Caco-2 (cell line): Measurements from ENCODE around the gene ZSWIM1. TPM values are rescaled to one million over a fixed set of nuclear protein-coding genes. Genes with fewer than 3 reads are reported as not detected.
"Not testable (repeated sequence)": the region's sequence is repeated elsewhere in the genome, so short reads cannot be mapped to it uniquely, and the experiment has no call there.

Experiments
- BruUV-seq: library from RNA; stranded (reverse); fragments of 400-500 nt; replicated peaks from 2 replicates; lab custom pipeline; 2021; lab: Mats Ljungman, UMichigan
- CTCF ChIA-PET: fragments of 300-600 bp; sonication (Branson Sonifier 250); formaldehyde crosslinking; loops from one replicate; lab custom pipeline; 2022; ENCODE audit warnings: antibody characterized with exemption; lab: Charles Lee
- POLR2A ChIA-PET: fragments of 300-600 bp; sonication (Branson Sonifier 250); formaldehyde crosslinking; loops from one replicate; lab custom pipeline; 2022; ENCODE audit warnings: antibody characterized with exemption; lab: Charles Lee
- DNase-seq, 2 experiments: peaks; one replicate each; pipeline versions ENCODE4 v3.0.0 to v3.0.0-alpha.2; 2020 to 2022
- H3K27me3 ChIP-seq: replicated peaks from 2 replicates; pipeline ENCODE4 v1.6.0; 2011; ENCODE audit warnings: low read length; ENCODE audit not compliant: control insufficient read depth, insufficient read depth
- H3K36me3 ChIP-seq: 2 replicates; pipeline ENCODE4 v1.5.1; 2011; ENCODE audit warnings: low read length; ENCODE audit not compliant: control insufficient read depth, insufficient read depth
- H3K4me1 ChIP-seq: fragments of 250-450 bp; sonication (Bioruptor Pico); 2 replicates; pipeline ENCODE4 v1.5.1; 2020; ENCODE audit warnings: mild to moderate bottlenecking
- H3K4me3 ChIP-seq: 2 replicates; pipeline ENCODE4 v1.5.1; 2011; ENCODE audit warnings: low read depth, mild to moderate bottlenecking, control low read depth, low read length
- H3K9me3 ChIP-seq: fragments of 250-450 bp; sonication (Bioruptor Pico); 2 replicates; pipeline ENCODE4 v1.5.1; 2020; ENCODE audit warnings: mild to moderate bottlenecking, moderate library complexity
- H3K27ac Mint-ChIP-seq: one replicate; pipeline ENCODE4 v1.8.0; 2022; ENCODE audit warnings: mixed read lengths; ENCODE audit not compliant: unreplicated experiment
- H3K27me3 Mint-ChIP-seq: one replicate; pipeline ENCODE4 v1.8.0; 2022; ENCODE audit warnings: mixed read lengths; ENCODE audit not compliant: insufficient read depth, unreplicated experiment
- H3K36me3 Mint-ChIP-seq: one replicate; pipeline ENCODE4 v1.8.0; 2022; ENCODE audit warnings: mild to moderate bottlenecking, mixed read lengths; ENCODE audit not compliant: insufficient read depth, unreplicated experiment
- H3K4me1 Mint-ChIP-seq: one replicate; pipeline ENCODE4 v1.8.0; 2022; ENCODE audit warnings: low read depth, mixed read lengths; ENCODE audit not compliant: unreplicated experiment
- H3K4me3 Mint-ChIP-seq: one replicate; pipeline ENCODE4 v1.8.0; 2022; ENCODE audit warnings: mild to moderate bottlenecking, moderate library complexity, mixed read lengths; ENCODE audit not compliant: unreplicated experiment
- H3K9me3 Mint-ChIP-seq: one replicate; pipeline ENCODE4 v1.8.0; 2022; ENCODE audit warnings: mixed read lengths; ENCODE audit not compliant: unreplicated experiment
- intact Hi-C: fragments of 100-400 bp; cut with micrococcal nuclease; formaldehyde crosslinking; loops from one replicate; pipeline ENCODE4 v1.10.0; 2022; ENCODE audit not compliant: unreplicated experiment
- total RNA-seq: library from RNA; stranded (reverse); gene quantifications from 2 replicates; pipeline ENCODE4 v1.2.3, GENCODE V29; 2022
- TF ChIP-seq, protein P1 (sequence below), 2 experiments: fragments of 200-600 bp in 1 of 2; IDR thresholded peaks; 1 replicate in 1 of 2; 2 replicates in 1 of 2; pipeline versions ENCODE4 v1.5.1 to v1.8.0; 2011 to 2022; ENCODE audit warnings: antibody characterized with exemption in 1 of 2, control low read depth in 1 of 2, inconsistent platforms in 1 of 2, low read depth in 1 of 2, low read length in 1 of 2, mild to moderate bottlenecking in 1 of 2, moderate library complexity in 1 of 2; ENCODE audit not compliant: insufficient read depth in 1 of 2, severe bottlenecking in 1 of 2, unreplicated experiment in 1 of 2

The ZSWIM1 gene
- total RNA-seq, 1 experiment from 2014 or later = 27.3 TPM

- no TSS peak for BruUV-seq
- peaks cover 16% of the 10 kb centered on the region for H3K4me1 ChIP-seq
- no peak for DNase-seq
- TF ChIP-seq, protein P1, sequence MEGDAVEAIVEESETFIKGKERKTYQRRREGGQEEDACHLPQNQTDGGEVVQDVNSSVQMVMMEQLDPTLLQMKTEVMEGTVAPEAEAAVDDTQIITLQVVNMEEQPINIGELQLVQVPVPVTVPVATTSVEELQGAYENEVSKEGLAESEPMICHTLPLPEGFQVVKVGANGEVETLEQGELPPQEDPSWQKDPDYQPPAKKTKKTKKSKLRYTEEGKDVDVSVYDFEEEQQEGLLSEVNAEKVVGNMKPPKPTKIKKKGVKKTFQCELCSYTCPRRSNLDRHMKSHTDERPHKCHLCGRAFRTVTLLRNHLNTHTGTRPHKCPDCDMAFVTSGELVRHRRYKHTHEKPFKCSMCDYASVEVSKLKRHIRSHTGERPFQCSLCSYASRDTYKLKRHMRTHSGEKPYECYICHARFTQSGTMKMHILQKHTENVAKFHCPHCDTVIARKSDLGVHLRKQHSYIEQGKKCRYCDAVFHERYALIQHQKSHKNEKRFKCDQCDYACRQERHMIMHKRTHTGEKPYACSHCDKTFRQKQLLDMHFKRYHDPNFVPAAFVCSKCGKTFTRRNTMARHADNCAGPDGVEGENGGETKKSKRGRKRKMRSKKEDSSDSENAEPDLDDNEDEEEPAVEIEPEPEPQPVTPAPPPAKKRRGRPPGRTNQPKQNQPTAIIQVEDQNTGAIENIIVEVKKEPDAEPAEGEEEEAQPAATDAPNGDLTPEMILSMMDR (IDR thresholded peaks at IDR 0.05; ENCODE audit: insufficient read depth in 1 of 2, low read depth in 1 of 2, low read length in 1 of 2, severe bottlenecking in 1 of 2, unreplicated experiment in 1 of 2) = no peak
- intact Hi-C loops = no loop called here
- no peak overlapping the region for H3K4me3 ChIP-seq
- no peaks in the 10 kb centered on the region for H3K9me3 ChIP-seq
- peaks cover 18% of the 10 kb centered on the region for H3K4me1 Mint-ChIP-seq
- no peak overlapping the region for H3K27ac Mint-ChIP-seq
- no peaks in the 10 kb centered on the region for H3K9me3 Mint-ChIP-seq
- CTCF ChIA-PET = no interaction called here
- POLR2A ChIA-PET = interaction anchor here (0.6 kb wide), 1 partner anchor 67 kb away, joined by 12 read pairs; no protein-coding TSS in a partner anchor
- no peaks in the 10 kb centered on the region for H3K36me3 ChIP-seq
- H3K4me3 Mint-ChIP-seq = no peak overlapping the region
- no peaks in the 10 kb centered on the region for H3K27me3 Mint-ChIP-seq
- H3K36me3 Mint-ChIP-seq = peaks cover 6% of the 10 kb centered on the region
- no peaks in the 10 kb centered on the region for H3K27me3 ChIP-seq
These were observed 13.2 kb upstream of the ZSWIM1 start for GRCh38 chr20:45867819-45868176.

GRCh38 chr20:45872626-45873025 is 8.4 kb upstream of the ZSWIM1 start:
- Histone ChIP-seq H3K27me3 (no peaks in the 10 kb centered on the region), H3K4me1 (0 out of 2 replicates have a peak, but pooled peaks cover 4% of the 10 kb centered on the region), H3K9me3 (no peaks in the 10 kb centered on the region), H3K4me3 (no peak overlapping the region), H3K36me3 (0 out of 2 replicates have a peak, but pooled peaks cover 1% of the 10 kb centered on the region)
- Mint-ChIP-seq H3K4me3 (no peak overlapping the region), H3K36me3 (no peaks in the 10 kb centered on the region), H3K27ac (no peak overlapping the region), H3K27me3 (no peaks in the 10 kb centered on the region), H3K4me1 (peaks cover 11% of the 10 kb centered on the region), H3K9me3 (no peaks in the 10 kb centered on the region)
- intact Hi-C loops = no loop called here
- DNase-seq = peak in 1 of 2 experiments; percentile 44
- POLR2A ChIA-PET = interaction anchor here (0.6 to 1.7 kb wide), 3 partner anchors 8 to 14 kb away, joined by 3 to 6 read pairs (median 3); no protein-coding TSS in a partner anchor
- no TSS peak for BruUV-seq
- TF ChIP-seq, protein P1 (IDR thresholded peaks at IDR 0.05; ENCODE audit: insufficient read depth in 1 of 2, low read depth in 1 of 2, low read length in 1 of 2, severe bottlenecking in 1 of 2, unreplicated experiment in 1 of 2) = no peak
- CTCF ChIA-PET = interaction anchor here (0.9 to 1.4 kb wide), 2 partner anchors 18 to 48 kb away, joined by 3 read pairs; no protein-coding TSS in a partner anchor

DNA sequence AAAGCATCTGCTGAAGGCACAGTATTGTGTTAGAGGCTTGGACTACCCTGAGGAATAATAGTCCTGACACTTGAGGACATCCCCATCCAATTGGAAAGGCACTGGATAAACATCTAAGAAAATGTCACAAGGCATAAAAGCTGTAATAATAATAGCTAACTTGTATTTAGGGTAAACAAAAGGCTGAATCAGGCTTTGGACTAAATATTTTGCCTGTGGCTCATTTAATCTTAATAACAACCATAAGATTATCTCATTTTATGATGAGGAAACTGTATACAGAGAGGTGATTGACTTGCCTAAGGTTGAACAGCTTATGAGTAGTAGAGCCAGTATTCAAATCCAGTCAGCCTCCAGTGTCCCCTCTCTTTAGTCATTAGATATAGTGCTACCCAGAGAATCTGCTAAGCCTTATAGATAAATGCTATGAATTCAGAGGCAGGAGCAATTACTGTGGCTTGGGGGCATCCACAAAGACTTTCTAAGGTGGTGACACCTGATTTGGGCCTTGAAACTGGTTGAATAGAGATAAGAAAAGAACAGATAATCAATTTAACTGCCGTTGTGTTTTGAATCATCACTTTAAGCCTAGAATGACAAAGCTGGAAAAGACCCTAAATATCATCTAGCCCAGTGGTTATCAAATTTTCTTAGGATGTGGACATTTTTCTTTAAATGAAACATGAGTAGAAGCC is 7.5 kb upstream of the ZSWIM1 start:
- H3K36me3 Mint-ChIP-seq = peaks cover 4% of the 10 kb centered on the region
- H3K9me3 Mint-ChIP-seq = no peaks in the 10 kb centered on the region
- BruUV-seq = no TSS peak
- TF ChIP-seq, protein P1 (IDR thresholded peaks at IDR 0.05; ENCODE audit: insufficient read depth in 1 of 2, low read depth in 1 of 2, low read length in 1 of 2, severe bottlenecking in 1 of 2, unreplicated experiment in 1 of 2) = no peak
- H3K27ac Mint-ChIP-seq = no peak overlapping the region
- POLR2A ChIA-PET = no interaction called here
- H3K27me3 Mint-ChIP-seq = no peaks in the 10 kb centered on the region
- Histone ChIP-seq H3K27me3 (no peaks in the 10 kb centered on the region), H3K4me3 (no peak overlapping the region), H3K9me3 (no peaks in the 10 kb centered on the region), H3K4me1 (no peaks in the 10 kb centered on the region), H3K36me3 (peaks cover 4% of the 10 kb centered on the region; the same call in 1 of the 2 replicates)
- intact Hi-C loops = no loop called here
- peaks cover 6% of the 10 kb centered on the region for H3K4me1 Mint-ChIP-seq
- DNase-seq = no peak
- H3K4me3 Mint-ChIP-seq = no peak overlapping the region
- CTCF ChIA-PET = no interaction called here

- POLR2A ChIA-PET, H3K4me1 Mint-ChIP-seq, H3K36me3 ChIP-seq, H3K4me1 ChIP-seq, H3K27ac Mint-ChIP-seq, DNase-seq, intact Hi-C loops, H3K36me3 Mint-ChIP-seq, H3K27me3 ChIP-seq, H3K9me3 Mint-ChIP-seq, H3K4me3 Mint-ChIP-seq, H3K9me3 ChIP-seq, BruUV-seq, H3K27me3 Mint-ChIP-seq, CTCF ChIA-PET, H3K4me3 ChIP-seq: not testable (repeated sequence)
These were observed 6.9 kb upstream of the ZSWIM1 start for GRCh38 chr20:45874104-45874481.
